Neural progenitor cell (in vitro differentiated cells): ENCODE results near the gene FUBP1. TPM values are rescaled to one million over a fixed set of nuclear protein-coding genes. Genes with fewer than 3 reads are reported as not detected.

Experiments
- DNase-seq: peaks from one replicate; pipeline ENCODE4 v3.0.0-alpha.2; 2016; ENCODE audit warnings: low spot score
- H2AFZ ChIP-seq: fragments of 200-600 bp; sonication (generic); replicated peaks from 2 replicates; pipeline ENCODE4 v1.6.1; 2016; ENCODE audit warnings: antibody characterized with exemption
- H3F3A ChIP-seq: fragments of 200-600 bp; sonication (generic); 2 replicates; pipeline ENCODE4 v1.6.1; 2016; ENCODE audit warnings: antibody characterized with exemption, low read depth
- H3K27ac ChIP-seq: fragments of 200-600 bp; sonication (generic); 2 replicates; pipeline ENCODE4 v1.5.1; 2016; ENCODE audit warnings: mild to moderate bottlenecking
- H3K27me3 ChIP-seq: fragments of 200-600 bp; sonication (generic); 2 replicates; pipeline ENCODE4 v1.6.1; 2016; ENCODE audit warnings: mild to moderate bottlenecking, moderate library complexity
- H3K36me3 ChIP-seq: fragments of 200-600 bp; sonication (generic); 2 replicates; pipeline ENCODE4 v1.5.1; 2016
- H3K4me1 ChIP-seq: fragments of 200-600 bp; sonication (generic); 2 replicates; pipeline ENCODE4 v1.6.1; 2016; ENCODE audit warnings: mixed run types
- H3K4me2 ChIP-seq: fragments of 200-600 bp; sonication (generic); 2 replicates; pipeline ENCODE4 v1.6.1; 2016
- H3K4me3 ChIP-seq: fragments of 200-600 bp; sonication (generic); 2 replicates; pipeline ENCODE4 v1.5.1; 2016
- H3K79me2 ChIP-seq: fragments of 200-600 bp; sonication (generic); 2 replicates; pipeline ENCODE4 v1.6.1; 2016; ENCODE audit warnings: low read depth
- H3K9ac ChIP-seq: fragments of 200-600 bp; sonication (generic); 2 replicates; pipeline ENCODE4 v1.6.1; 2016
- H3K9me3 ChIP-seq: fragments of 200-600 bp; sonication (generic); 2 replicates; pipeline ENCODE4 v1.5.1; 2016; ENCODE audit warnings: low read depth
- H4K20me1 ChIP-seq: fragments of 200-600 bp; sonication (generic); 2 replicates; pipeline ENCODE4 v1.6.1; 2016; ENCODE audit warnings: low read depth
- H3K27ac Mint-ChIP-seq: 3 replicates; pipeline ENCODE4 v1.8.0; 2021; ENCODE audit warnings: mixed read lengths
- H3K27me3 Mint-ChIP-seq: 2 replicates; pipeline ENCODE4 v1.8.0; 2022; ENCODE audit warnings: low read depth, mild to moderate bottlenecking, inconsistent platforms, moderate library complexity, mixed read lengths; ENCODE audit not compliant: insufficient read depth
- H3K36me3 Mint-ChIP-seq: 3 replicates; pipeline ENCODE4 v1.8.0; 2021; ENCODE audit warnings: mixed read lengths
- H3K4me1 Mint-ChIP-seq: 3 replicates; pipeline ENCODE4 v1.8.0; 2021; ENCODE audit warnings: mixed read lengths
- H3K4me3 Mint-ChIP-seq: 3 replicates; pipeline ENCODE4 v1.8.0; 2021; ENCODE audit warnings: mild to moderate bottlenecking, moderate library complexity, mixed read lengths
- H3K9me3 Mint-ChIP-seq: 3 replicates; pipeline ENCODE4 v1.8.0; 2020; ENCODE audit warnings: mixed read lengths
- EZH2 ChIP-seq: fragments of 200-600 bp; sonication (generic); IDR thresholded peaks from 2 replicates; pipeline ENCODE4 v1.6.1; 2017; ENCODE audit warnings: antibody characterized with exemption, mild to moderate bottlenecking, moderate library complexity
- EZH2phosphoT487 ChIP-seq: fragments of 200-600 bp; sonication (generic); IDR thresholded peaks from 2 replicates; pipeline ENCODE4 v1.6.1; 2017; ENCODE audit warnings: antibody characterized with exemption
- total RNA-seq: library from RNA; depleted of rRNA; stranded (reverse); fragments of >200 nt; gene quantifications from 2 replicates; pipeline ENCODE4 v1.2.3, GENCODE V29; 2015; ENCODE audit warnings: low replicate concordance
- TF ChIP-seq, protein P1 (sequence below): fragments of 200-600 bp; sonication (generic); IDR thresholded peaks from 2 replicates; pipeline ENCODE4 v1.5.1; 2017; ENCODE audit warnings: antibody characterized with exemption, mild to moderate bottlenecking

The FUBP1 gene
- total RNA-seq, 1 donor from 2014 or later, result 491 TPM

DNA sequence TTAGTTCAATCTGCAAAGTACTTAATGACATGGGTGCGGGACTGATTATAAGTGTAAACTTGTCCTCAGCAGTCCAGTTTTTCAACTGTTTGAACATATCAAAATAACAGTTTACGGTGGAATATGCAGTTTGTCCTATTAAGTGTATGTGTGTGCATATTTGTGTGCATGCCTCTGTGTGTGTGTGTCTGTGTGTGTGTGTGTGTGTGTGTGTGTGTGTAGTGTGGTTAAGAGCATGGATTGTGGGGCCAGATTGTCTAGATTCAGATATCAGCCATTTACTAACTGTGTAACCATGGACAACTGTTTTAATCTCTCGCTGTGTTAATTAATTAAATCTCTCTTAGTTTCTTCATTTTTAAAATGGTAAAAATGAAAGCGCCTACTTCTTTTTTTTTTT, 51.5 kb downstream of the FUBP1 start:
- TF ChIP-seq EZH2phosphoT487, result no peak
- TF ChIP-seq, protein P1, sequence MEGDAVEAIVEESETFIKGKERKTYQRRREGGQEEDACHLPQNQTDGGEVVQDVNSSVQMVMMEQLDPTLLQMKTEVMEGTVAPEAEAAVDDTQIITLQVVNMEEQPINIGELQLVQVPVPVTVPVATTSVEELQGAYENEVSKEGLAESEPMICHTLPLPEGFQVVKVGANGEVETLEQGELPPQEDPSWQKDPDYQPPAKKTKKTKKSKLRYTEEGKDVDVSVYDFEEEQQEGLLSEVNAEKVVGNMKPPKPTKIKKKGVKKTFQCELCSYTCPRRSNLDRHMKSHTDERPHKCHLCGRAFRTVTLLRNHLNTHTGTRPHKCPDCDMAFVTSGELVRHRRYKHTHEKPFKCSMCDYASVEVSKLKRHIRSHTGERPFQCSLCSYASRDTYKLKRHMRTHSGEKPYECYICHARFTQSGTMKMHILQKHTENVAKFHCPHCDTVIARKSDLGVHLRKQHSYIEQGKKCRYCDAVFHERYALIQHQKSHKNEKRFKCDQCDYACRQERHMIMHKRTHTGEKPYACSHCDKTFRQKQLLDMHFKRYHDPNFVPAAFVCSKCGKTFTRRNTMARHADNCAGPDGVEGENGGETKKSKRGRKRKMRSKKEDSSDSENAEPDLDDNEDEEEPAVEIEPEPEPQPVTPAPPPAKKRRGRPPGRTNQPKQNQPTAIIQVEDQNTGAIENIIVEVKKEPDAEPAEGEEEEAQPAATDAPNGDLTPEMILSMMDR, result no peak
- Histone ChIP-seq H3F3A (peaks cover 6% of the 10 kb centered on the region), H3K4me2 (no peak overlapping the region), H3K4me3 (no peak overlapping the region), H3K79me2 (no peaks in the 10 kb centered on the region), H2AFZ (no peak overlapping the region), H3K36me3 (no peaks in the 10 kb centered on the region), H3K27ac (no peak overlapping the region), H3K9ac (no peak overlapping the region), H3K27me3 (no peaks in the 10 kb centered on the region), H3K4me1 (no peaks in the 10 kb centered on the region), H4K20me1 (no peaks in the 10 kb centered on the region), H3K9me3 (no peaks in the 10 kb centered on the region)
- H3K9me3 Mint-ChIP-seq, result no peaks in the 10 kb centered on the region
- H3K27me3 Mint-ChIP-seq, result peaks cover 2% of the 10 kb centered on the region
- H3K27ac Mint-ChIP-seq, result no peak overlapping the region
- no peaks in the 10 kb centered on the region for H3K4me1 Mint-ChIP-seq
- H3K4me3 Mint-ChIP-seq, result no peak overlapping the region
- no peaks in the 10 kb centered on the region for H3K36me3 Mint-ChIP-seq
- no peak for DNase-seq

DNA sequence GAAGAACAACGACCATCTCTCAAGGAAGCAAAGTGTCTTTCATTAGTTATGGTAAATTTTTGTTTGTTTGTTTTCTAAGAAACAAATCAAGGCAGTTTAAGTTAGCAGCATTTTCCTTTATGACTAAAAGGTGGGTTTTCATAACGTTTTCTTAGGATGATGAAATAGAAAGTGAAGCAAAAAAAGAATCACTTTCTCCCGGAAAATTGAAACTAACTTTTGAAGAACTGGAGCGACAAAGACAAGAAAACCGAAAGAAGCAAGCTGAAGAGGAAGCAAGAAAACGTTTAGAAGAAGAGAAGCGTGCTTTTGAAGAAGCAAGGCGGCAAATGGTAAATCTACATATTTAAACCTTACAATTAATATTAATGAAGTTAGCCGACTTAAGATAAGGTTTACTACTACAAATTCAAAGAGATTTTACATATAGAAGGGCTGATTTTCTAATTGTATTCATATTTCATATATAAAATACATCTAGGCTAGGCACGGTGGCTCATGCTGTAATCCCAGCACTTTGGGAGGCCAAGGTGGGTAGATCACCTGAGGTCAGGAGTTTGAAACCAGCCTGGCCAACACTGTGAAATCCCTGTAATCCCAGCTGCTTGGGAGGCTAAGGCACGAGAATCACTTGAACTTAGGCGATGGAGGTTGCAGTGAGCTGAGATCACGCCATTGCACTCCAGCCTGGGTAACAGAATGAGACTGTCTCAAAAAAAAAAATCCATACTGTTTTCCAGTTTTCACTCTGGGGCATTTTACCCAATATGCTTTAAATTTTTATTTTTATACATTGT, 52.1 kb downstream of the FUBP1 start:
- Mint-ChIP-seq H3K9me3 (no peaks in the 10 kb centered on the region), H3K4me3 (no peak overlapping the region), H3K27me3 (peaks cover 2% of the 10 kb centered on the region), H3K27ac (no peak overlapping the region), H3K4me1 (no peaks in the 10 kb centered on the region), H3K36me3 (no peaks in the 10 kb centered on the region)
- H4K20me1 ChIP-seq, result no peaks in the 10 kb centered on the region
- H3K9me3 ChIP-seq, result no peaks in the 10 kb centered on the region
- H3K27me3 ChIP-seq, result no peaks in the 10 kb centered on the region
- no peak overlapping the region for H2AFZ ChIP-seq
- no peaks in the 10 kb centered on the region for H3K4me1 ChIP-seq
- H3F3A ChIP-seq, result peaks cover 6% of the 10 kb centered on the region
- H3K27ac ChIP-seq, result no peak overlapping the region
- H3K79me2 ChIP-seq, result no peaks in the 10 kb centered on the region
- H3K36me3 ChIP-seq, result no peaks in the 10 kb centered on the region
- no peak overlapping the region for H3K9ac ChIP-seq
- H3K4me2 ChIP-seq, result no peak overlapping the region
- TF ChIP-seq EZH2, result no peak
- TF ChIP-seq, protein P1, result no peak
- TF ChIP-seq EZH2phosphoT487, result no peak
- H3K4me3 ChIP-seq, result no peak overlapping the region
- DNase-seq, result no peak

DNA sequence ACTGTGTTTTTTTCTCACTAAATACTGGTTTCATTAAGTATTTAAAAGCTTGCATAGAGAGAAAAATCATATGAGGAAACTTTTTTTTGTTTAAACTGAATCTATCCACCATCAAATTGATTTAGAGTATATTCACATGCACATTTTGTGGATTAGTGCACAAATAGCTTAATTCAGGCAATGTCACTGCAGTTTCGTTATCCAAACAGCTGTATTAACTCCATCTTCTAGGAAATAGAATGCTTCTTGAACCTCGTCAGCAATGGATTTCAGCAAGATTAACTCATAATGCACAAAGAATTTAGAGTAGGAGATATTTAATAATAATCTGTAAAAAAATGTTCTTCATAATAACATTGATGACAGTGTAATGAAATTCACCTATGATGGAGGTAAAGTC, 52.9 kb downstream of the FUBP1 start:
- no peaks in the 10 kb centered on the region for H3K4me1 ChIP-seq
- Mint-ChIP-seq H3K27me3 (peaks cover 2% of the 10 kb centered on the region), H3K36me3 (no peaks in the 10 kb centered on the region), H3K4me1 (no peaks in the 10 kb centered on the region), H3K27ac (no peak overlapping the region), H3K4me3 (no peak overlapping the region), H3K9me3 (no peaks in the 10 kb centered on the region)
- H3K4me2 ChIP-seq, result no peak overlapping the region
- no peak overlapping the region for H3K9ac ChIP-seq
- no peak for DNase-seq
- H3K27ac ChIP-seq, result no peak overlapping the region
- H3K27me3 ChIP-seq, result no peaks in the 10 kb centered on the region
- TF ChIP-seq, protein P1, result no peak
- no peak for TF ChIP-seq EZH2
- no peak for TF ChIP-seq EZH2phosphoT487
- H3K9me3 ChIP-seq, result no peaks in the 10 kb centered on the region
- H2AFZ ChIP-seq, result no peak overlapping the region
- no peaks in the 10 kb centered on the region for H3K79me2 ChIP-seq
- H4K20me1 ChIP-seq, result no peaks in the 10 kb centered on the region
- no peaks in the 10 kb centered on the region for H3K36me3 ChIP-seq
- peaks cover 6% of the 10 kb centered on the region for H3F3A ChIP-seq
- no peak overlapping the region for H3K4me3 ChIP-seq
